Stimulated activated CD8-positive, alpha-beta memory T cell treated with anti-CD3 and anti-CD28 coated beads, Interleukin-4, amount 100 ng/mL, for 48 hours (primary cell): Measurements from ENCODE around the gene BPIFB6.

Experiments
- DNase-seq: peaks from one replicate; pipeline ENCODE4 v3.0.0-alpha.2; 2020

The BPIFB6 gene

DNA sequence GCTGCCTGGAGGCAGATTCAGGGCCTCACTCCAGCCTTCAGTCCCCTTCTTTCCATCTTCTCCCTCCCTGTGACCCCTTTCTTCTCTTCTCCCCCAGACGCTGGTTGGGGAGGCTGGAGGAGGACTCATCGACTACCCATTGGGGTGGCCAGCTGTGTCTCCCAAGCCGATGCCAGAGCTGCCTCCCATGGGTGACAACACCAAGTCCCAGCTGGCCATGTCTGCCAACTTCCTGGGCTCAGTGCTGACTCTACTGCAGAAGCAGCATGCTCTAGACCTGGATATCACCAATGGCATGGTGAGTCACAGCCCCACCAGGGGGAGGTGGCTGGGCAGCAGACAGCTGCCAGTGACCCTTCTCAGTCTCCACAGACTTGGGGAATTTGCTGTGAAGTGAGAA is 60.9 kb downstream of the BPIFB6 start:
- no peak for DNase-seq

DNA sequence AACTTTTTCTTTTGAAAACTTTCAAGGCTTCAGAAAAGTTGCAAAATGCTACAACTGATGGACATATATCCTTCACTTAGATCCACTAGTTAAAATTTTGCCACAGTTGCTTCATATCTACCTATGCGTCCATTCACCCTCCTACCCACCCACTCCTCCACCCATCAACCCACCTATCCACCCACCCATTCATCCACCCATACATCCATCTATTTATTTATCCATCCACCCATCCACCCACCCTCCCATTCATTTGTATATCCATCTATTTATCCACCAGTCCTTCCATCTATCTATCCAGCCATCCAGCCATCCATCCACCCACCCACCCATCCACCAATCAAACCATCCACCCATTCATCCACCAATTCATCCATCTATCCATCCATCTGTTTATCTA is 61.6 kb downstream of the BPIFB6 start:
- DNase-seq = no peak

DNA sequence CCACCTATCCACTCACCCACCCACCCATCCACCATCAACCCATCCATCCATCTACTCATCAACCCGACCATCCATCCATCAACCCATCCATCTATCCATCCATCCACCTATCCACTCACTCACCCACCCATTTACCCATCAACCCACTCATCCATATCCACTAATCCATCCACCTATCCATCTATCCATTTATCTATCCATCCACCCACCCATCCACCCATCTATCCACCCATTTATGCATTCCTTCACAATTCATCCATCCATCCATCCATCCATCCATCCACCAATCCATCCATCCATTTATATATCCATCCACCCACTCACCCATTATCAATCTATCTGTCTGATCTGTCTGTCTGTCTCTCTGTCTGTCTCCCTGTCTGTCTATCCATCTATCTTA is 62.1 kb downstream of the BPIFB6 start:
- DNase-seq = no peak
